ENCODE data around the gene HIC1. TPM values are rescaled to one million over a fixed set of nuclear protein-coding genes. Genes with fewer than 3 reads are reported as not detected.

The HIC1 gene
- total and polyA plus RNA-seq, 9 of the 15 experiments (the other 6 are each of a cell fraction or from before 2014, with no cell fraction given), result 0.01 to 2.5 (median 0.18) TPM

- TF ChIP-seq, protein P1, sequence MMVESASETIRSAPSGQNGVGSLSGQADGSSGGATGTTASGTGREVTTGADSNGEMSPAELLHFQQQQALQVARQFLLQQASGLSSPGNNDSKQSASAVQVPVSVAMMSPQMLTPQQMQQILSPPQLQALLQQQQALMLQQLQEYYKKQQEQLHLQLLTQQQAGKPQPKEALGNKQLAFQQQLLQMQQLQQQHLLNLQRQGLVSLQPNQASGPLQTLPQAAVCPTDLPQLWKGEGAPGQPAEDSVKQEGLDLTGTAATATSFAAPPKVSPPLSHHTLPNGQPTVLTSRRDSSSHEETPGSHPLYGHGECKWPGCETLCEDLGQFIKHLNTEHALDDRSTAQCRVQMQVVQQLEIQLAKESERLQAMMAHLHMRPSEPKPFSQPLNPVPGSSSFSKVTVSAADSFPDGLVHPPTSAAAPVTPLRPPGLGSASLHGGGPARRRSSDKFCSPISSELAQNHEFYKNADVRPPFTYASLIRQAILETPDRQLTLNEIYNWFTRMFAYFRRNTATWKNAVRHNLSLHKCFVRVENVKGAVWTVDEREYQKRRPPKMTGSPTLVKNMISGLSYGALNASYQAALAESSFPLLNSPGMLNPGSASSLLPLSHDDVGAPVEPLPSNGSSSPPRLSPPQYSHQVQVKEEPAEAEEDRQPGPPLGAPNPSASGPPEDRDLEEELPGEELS (CRISPR knock-in tag; IDR thresholded peaks at IDR 0.05; ENCODE audit: borderline replicate concordance), result no peak
- TF ChIP-seq ZNF764 (CRISPR knock-in tag; IDR thresholded peaks at IDR 0.05; ENCODE audit: low read depth) (no peak), CGGBP1 (CRISPR knock-in tag; IDR thresholded peaks at IDR 0.05) (no peak), STAG1 (CRISPR knock-in tag; IDR thresholded peaks at IDR 0.05; ENCODE audit: borderline replicate concordance) (no peak)
- TF ChIP-seq, protein P2, sequence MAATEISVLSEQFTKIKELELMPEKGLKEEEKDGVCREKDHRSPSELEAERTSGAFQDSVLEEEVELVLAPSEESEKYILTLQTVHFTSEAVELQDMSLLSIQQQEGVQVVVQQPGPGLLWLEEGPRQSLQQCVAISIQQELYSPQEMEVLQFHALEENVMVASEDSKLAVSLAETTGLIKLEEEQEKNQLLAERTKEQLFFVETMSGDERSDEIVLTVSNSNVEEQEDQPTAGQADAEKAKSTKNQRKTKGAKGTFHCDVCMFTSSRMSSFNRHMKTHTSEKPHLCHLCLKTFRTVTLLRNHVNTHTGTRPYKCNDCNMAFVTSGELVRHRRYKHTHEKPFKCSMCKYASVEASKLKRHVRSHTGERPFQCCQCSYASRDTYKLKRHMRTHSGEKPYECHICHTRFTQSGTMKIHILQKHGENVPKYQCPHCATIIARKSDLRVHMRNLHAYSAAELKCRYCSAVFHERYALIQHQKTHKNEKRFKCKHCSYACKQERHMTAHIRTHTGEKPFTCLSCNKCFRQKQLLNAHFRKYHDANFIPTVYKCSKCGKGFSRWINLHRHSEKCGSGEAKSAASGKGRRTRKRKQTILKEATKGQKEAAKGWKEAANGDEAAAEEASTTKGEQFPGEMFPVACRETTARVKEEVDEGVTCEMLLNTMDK (IDR thresholded peaks at IDR 0.05; ENCODE audit: borderline replicate concordance, insufficient read depth, low read depth, low read length, poor library complexity, severe bottlenecking), result no peak
Measured at GRCh38 chr17:2009737-2010136, 45.2 kb upstream of the HIC1 start (continued).

Data from K562 (cell line).